ENCODE results near the gene ARHGEF25.
"Not testable (repeated sequence)": the region's sequence is repeated elsewhere in the genome, so short reads cannot be mapped to it uniquely, and the experiment has no call there.

Gene ARHGEF25

GRCh38 chr12:57609781-57610553 lies 1.3 kb upstream of the ARHGEF25 start:
- DNase-seq = no peak

- DNase-seq = no peak
Observed at GRCh38 chr12:57610554-57611107, 604 bp upstream of the ARHGEF25 start.

- DNase-seq = no peak
Observed at GRCh38 chr12:57611827-57612710, 834 bp downstream of the ARHGEF25 start.

- no peak for DNase-seq
Observed at GRCh38 chr12:57612711-57613426, 1.6 kb downstream of the ARHGEF25 start.

- no peak for DNase-seq
Observed at GRCh38 chr12:57613427-57614109, 2.3 kb downstream of the ARHGEF25 start.

GRCh38 chr12:57614178-57614947 lies 3.1 kb downstream of the ARHGEF25 start:
- peak; percentile 39 for DNase-seq

- DNase-seq = no peak
Observed at GRCh38 chr12:57614948-57615500, 3.8 kb downstream of the ARHGEF25 start.

GRCh38 chr12:57615637-57616036 lies 4.4 kb downstream of the ARHGEF25 start:
- DNase-seq = no peak

- peak; percentile 31 for DNase-seq
Observed at GRCh38 chr12:57616383-57617101, 5.3 kb downstream of the ARHGEF25 start.

- no peak for DNase-seq
Observed at GRCh38 chr12:57617942-57618341, 6.7 kb downstream of the ARHGEF25 start.

GRCh38 chr12:57618431-57618830 lies 7.2 kb downstream of the ARHGEF25 start:
- not testable (repeated sequence) for DNase-seq

- DNase-seq = no peak
Observed at GRCh38 chr12:57618966-57619433, 7.8 kb downstream of the ARHGEF25 start.

- DNase-seq = no peak
Observed at GRCh38 chr12:57619434-57620244, 8.4 kb downstream of the ARHGEF25 start.

GRCh38 chr12:57620245-57620935 lies 9.2 kb downstream of the ARHGEF25 start:
- DNase-seq = no peak

GRCh38 chr12:57620936-57621496 lies 9.8 kb downstream of the ARHGEF25 start:
- no peak for DNase-seq

GRCh38 chr12:57621497-57622292 lies 10.5 kb downstream of the ARHGEF25 start:
- no peak for DNase-seq

All from NCI-H226 (cell line).